ENCODE data around the gene FGF5.

DNA sequence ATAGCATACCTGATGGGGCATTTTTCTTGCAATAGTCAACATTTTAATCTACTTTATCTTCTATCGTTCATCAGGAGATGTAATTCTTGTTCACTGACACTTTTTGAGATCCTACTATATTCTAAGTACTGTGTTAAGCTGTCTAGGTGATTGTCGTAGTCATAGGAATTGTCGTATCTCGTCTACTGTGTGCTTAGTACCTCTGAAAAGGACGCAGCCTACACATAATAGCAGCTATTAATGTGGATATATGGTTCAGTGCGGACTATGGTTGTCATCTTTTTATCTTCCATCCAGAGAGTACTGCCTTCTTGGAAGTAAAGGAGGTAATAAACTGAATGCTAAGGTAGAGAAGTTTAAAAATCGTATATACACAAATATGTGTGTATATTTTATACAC is 47.2 kb downstream of the FGF5 start:
- no peak for TF ChIP-seq POLR2AphosphoS5 (IDR thresholded peaks at IDR 0.05; ENCODE audit: insufficient read depth in 1 of 2, low read depth in 1 of 2)
- TF ChIP-seq, protein P1, sequence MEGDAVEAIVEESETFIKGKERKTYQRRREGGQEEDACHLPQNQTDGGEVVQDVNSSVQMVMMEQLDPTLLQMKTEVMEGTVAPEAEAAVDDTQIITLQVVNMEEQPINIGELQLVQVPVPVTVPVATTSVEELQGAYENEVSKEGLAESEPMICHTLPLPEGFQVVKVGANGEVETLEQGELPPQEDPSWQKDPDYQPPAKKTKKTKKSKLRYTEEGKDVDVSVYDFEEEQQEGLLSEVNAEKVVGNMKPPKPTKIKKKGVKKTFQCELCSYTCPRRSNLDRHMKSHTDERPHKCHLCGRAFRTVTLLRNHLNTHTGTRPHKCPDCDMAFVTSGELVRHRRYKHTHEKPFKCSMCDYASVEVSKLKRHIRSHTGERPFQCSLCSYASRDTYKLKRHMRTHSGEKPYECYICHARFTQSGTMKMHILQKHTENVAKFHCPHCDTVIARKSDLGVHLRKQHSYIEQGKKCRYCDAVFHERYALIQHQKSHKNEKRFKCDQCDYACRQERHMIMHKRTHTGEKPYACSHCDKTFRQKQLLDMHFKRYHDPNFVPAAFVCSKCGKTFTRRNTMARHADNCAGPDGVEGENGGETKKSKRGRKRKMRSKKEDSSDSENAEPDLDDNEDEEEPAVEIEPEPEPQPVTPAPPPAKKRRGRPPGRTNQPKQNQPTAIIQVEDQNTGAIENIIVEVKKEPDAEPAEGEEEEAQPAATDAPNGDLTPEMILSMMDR (IDR thresholded peaks at IDR 0.05): no peak
- no peak for TF ChIP-seq POLR2A (IDR thresholded peaks at IDR 0.05)
